CD4-positive, alpha-beta T cell treated with Interleukin-2 at 100 ng/mL for 4 hours (primary cell): ENCODE results near the gene IFITM10.
A peak's percentile ranks its signal among the peaks of the same experiment; 100 is the strongest.
"Not testable (repeated sequence)": the region's sequence is repeated elsewhere in the genome, so short reads cannot be mapped to it uniquely, and the experiment has no call there.

ENCODE experiments used
- DNase-seq: peaks from one replicate; pipeline ENCODE4 v3.0.0-alpha.2; 2020; ENCODE audit warnings: low spot score

IFITM10 gene

GRCh38 chr11:1777737-1778136 is 27.3 kb upstream of the IFITM10 start:
- DNase-seq, result no peak

- no peak for DNase-seq
Measured at GRCh38 chr11:1776944-1777715, 26.7 kb upstream of the IFITM10 start.

- no peak for DNase-seq
Measured at GRCh38 chr11:1776331-1776851, 26.0 kb upstream of the IFITM10 start.

- no peak for DNase-seq
Measured at GRCh38 chr11:1774886-1775285, 24.5 kb upstream of the IFITM10 start.

GRCh38 chr11:1773994-1774550 is 23.7 kb upstream of the IFITM10 start:
- no peak for DNase-seq

- DNase-seq, result no peak
Measured at GRCh38 chr11:1773131-1773993, 23.0 kb upstream of the IFITM10 start.

GRCh38 chr11:1772270-1773130 is 22.1 kb upstream of the IFITM10 start:
- peak; percentile 65 for DNase-seq

- DNase-seq, result no peak
Measured at GRCh38 chr11:1771700-1772099, 21.3 kb upstream of the IFITM10 start.

GRCh38 chr11:1771273-1771672 is 20.9 kb upstream of the IFITM10 start:
- DNase-seq, result no peak

GRCh38 chr11:1770528-1770927 is 20.1 kb upstream of the IFITM10 start:
- DNase-seq, result no peak

GRCh38 chr11:1770061-1770460 is 19.7 kb upstream of the IFITM10 start:
- DNase-seq, result no peak

GRCh38 chr11:1769304-1769936 is 19.0 kb upstream of the IFITM10 start:
- not testable (repeated sequence) for DNase-seq

GRCh38 chr11:1768141-1768469 is 17.7 kb upstream of the IFITM10 start:
- no peak for DNase-seq

- DNase-seq, result no peak
Measured at GRCh38 chr11:1767399-1768140, 17.2 kb upstream of the IFITM10 start.

GRCh38 chr11:1766719-1767398 is 16.5 kb upstream of the IFITM10 start:
- DNase-seq, result no peak

- DNase-seq, result no peak
Measured at GRCh38 chr11:1765871-1766718, 15.7 kb upstream of the IFITM10 start.

GRCh38 chr11:1763796-1764661 is 13.6 kb upstream of the IFITM10 start, which contains the start of gene CTSD:
CTSD (minus strand) TSS chr11:1763927; CDS start chr11:1763859, 68 bp downstream.
- peak; percentile 84 for DNase-seq

GRCh38 chr11:1763336-1763795 is 13.0 kb upstream of the IFITM10 start:
- DNase-seq, result no peak
